Peyer's patch (tissue), 4 donors: ENCODE measurements around the gene EBP. TPM values are rescaled to one million over a fixed set of nuclear protein-coding genes. Genes with fewer than 3 reads are reported as not detected.

Experiments
- DNase-seq, 3 donors: peaks; one replicate each; pipeline ENCODE4 v3.0.0-alpha.2; 2017 to 2019
- H3K27ac ChIP-seq, 4 donors: fragments of 200-600 bp; sonication (generic); one replicate each; pipeline ENCODE4 v1.5.1; 2016 to 2019
- H3K27me3 ChIP-seq, 2 donors: fragments of 200-600 bp; sonication (generic); one replicate each; pipeline ENCODE4 v1.5.1; 2019
- H3K36me3 ChIP-seq, 3 donors: fragments of 200-600 bp; sonication (generic); one replicate each; pipeline ENCODE4 v1.5.1; 2016 to 2019
- H3K4me1 ChIP-seq, 4 donors: fragments of 200-600 bp; sonication (generic); one replicate each; pipeline ENCODE4 v1.5.1; 2016 to 2019
- H3K4me3 ChIP-seq, 4 donors: fragments of 200-600 bp; sonication (generic); 1 replicate in 3 of 4; 2 replicates in 1 of 4; pipeline ENCODE4 v1.5.1; 2016 to 2019; ENCODE audit warnings: mild to moderate bottlenecking in 1 of 4
- H3K9me3 ChIP-seq, 4 donors: fragments of 200-600 bp; sonication (generic); one replicate each; pipeline ENCODE4 v1.5.1; 2016 to 2019; ENCODE audit warnings: mild to moderate bottlenecking in 1 of 4
- CTCF ChIP-seq, 6 experiments: fragments of 450-650 bp in 4 of 6; fragments of 200-600 bp in 2 of 6; sonication (generic) in 1 of 6; IDR thresholded peaks; one replicate each; pipeline ENCODE4 v1.5.1; 2017 to 2019; ENCODE audit warnings: antibody characterized with exemption in 6 of 6, mild to moderate bottlenecking in 3 of 6, moderate library complexity in 1 of 6
- POLR2A ChIP-seq, 2 donors: fragments of 450-650 bp; IDR thresholded peaks; one replicate each; pipeline ENCODE4 v1.5.1; 2017; ENCODE audit warnings: antibody characterized with exemption in 2 of 2, mild to moderate bottlenecking in 2 of 2, moderate library complexity in 2 of 2
- total RNA-seq, 4 donors: library from RNA; depleted of rRNA; stranded (reverse); fragments of >200 nt; gene quantifications; one replicate each; pipeline ENCODE4 v1.1.0, GENCODE V29; 2016

Gene EBP
- total RNA-seq, 4 donors from 2014 or later, result 47.0 to 189 (median 134) TPM

- no peaks in the 10 kb centered on the region for H3K27me3 ChIP-seq
- H3K9me3 ChIP-seq, result no peaks in the 10 kb centered on the region
- TF ChIP-seq POLR2A (IDR thresholded peaks at IDR 0.05) (no peak), CTCF (IDR thresholded peaks at IDR 0.05) (no peak)
- H3K27ac ChIP-seq, result no peak overlapping the region
- no peak for DNase-seq
- H3K36me3 ChIP-seq, result no peaks in the 10 kb centered on the region
- no peak overlapping the region for H3K4me3 ChIP-seq
- H3K4me1 ChIP-seq, result no peaks in the 10 kb centered on the region
These were observed 32.3 kb upstream of the EBP start for GRCh38 chrX:48489296-48489695.

GRCh38 chrX:48489892-48490291 lies 31.7 kb upstream of the EBP start:
- Histone ChIP-seq H3K27ac (no peak overlapping the region), H3K27me3 (no peaks in the 10 kb centered on the region), H3K4me1 (no peaks in the 10 kb centered on the region), H3K4me3 (no peak overlapping the region), H3K36me3 (no peaks in the 10 kb centered on the region), H3K9me3 (no peaks in the 10 kb centered on the region)
- no peak for DNase-seq
- TF ChIP-seq POLR2A (IDR thresholded peaks at IDR 0.05) (no peak), CTCF (IDR thresholded peaks at IDR 0.05) (no peak)

GRCh38 chrX:48490661-48491060 lies 30.9 kb upstream of the EBP start:
- H3K4me1 ChIP-seq, result no peaks in the 10 kb centered on the region
- no peaks in the 10 kb centered on the region for H3K36me3 ChIP-seq
- no peak for DNase-seq
- no peak overlapping the region for H3K4me3 ChIP-seq
- H3K9me3 ChIP-seq, result no peaks in the 10 kb centered on the region
- H3K27me3 ChIP-seq, result no peaks in the 10 kb centered on the region
- TF ChIP-seq CTCF (IDR thresholded peaks at IDR 0.05), result no peak
- no peak for TF ChIP-seq POLR2A (IDR thresholded peaks at IDR 0.05)
- no peak overlapping the region for H3K27ac ChIP-seq

GRCh38 chrX:48491809-48492208 lies 29.8 kb upstream of the EBP start:
- Histone ChIP-seq H3K36me3 (no peaks in the 10 kb centered on the region), H3K4me3 (no peak overlapping the region), H3K27ac (no peak overlapping the region), H3K27me3 (no peaks in the 10 kb centered on the region), H3K9me3 (no peaks in the 10 kb centered on the region), H3K4me1 (no peaks in the 10 kb centered on the region)
- DNase-seq, result no peak
- TF ChIP-seq CTCF (IDR thresholded peaks at IDR 0.05) (no peak), POLR2A (IDR thresholded peaks at IDR 0.05) (no peak)

- Histone ChIP-seq H3K4me3 (no peak overlapping the region), H3K27me3 (no peaks in the 10 kb centered on the region), H3K27ac (no peak overlapping the region), H3K9me3 (no peaks in the 10 kb centered on the region), H3K4me1 (no peaks in the 10 kb centered on the region), H3K36me3 (no peaks in the 10 kb centered on the region)
- no peak for DNase-seq
- no peak for TF ChIP-seq CTCF (IDR thresholded peaks at IDR 0.05)
- no peak for TF ChIP-seq POLR2A (IDR thresholded peaks at IDR 0.05)
These were observed 29.2 kb upstream of the EBP start for GRCh38 chrX:48492293-48492910.

- H3K4me1 ChIP-seq, result no peaks in the 10 kb centered on the region
- no peaks in the 10 kb centered on the region for H3K27me3 ChIP-seq
- no peak overlapping the region for H3K4me3 ChIP-seq
- no peaks in the 10 kb centered on the region for H3K9me3 ChIP-seq
- TF ChIP-seq POLR2A (IDR thresholded peaks at IDR 0.05), result no peak
- peak in 3 of 6 experiments; percentile 6 to 20 (median 16) for TF ChIP-seq CTCF (IDR thresholded peaks at IDR 0.05)
- DNase-seq, result no peak
- no peak overlapping the region for H3K27ac ChIP-seq
- H3K36me3 ChIP-seq, result no peaks in the 10 kb centered on the region
These were observed 27.7 kb upstream of the EBP start for GRCh38 chrX:48493890-48494364.
